HS-27A (cell line): Measurements from ENCODE around the gene CNTN5.
"Not testable (repeated sequence)": the region's sequence is repeated elsewhere in the genome, so short reads cannot be mapped to it uniquely, and the experiment has no call there.

ENCODE experiments used
- DNase-seq: peaks from one replicate; pipeline ENCODE4 v3.0.0-alpha.2; 2012; ENCODE audit warnings: low read depth, missing footprints

Gene CNTN5

DNA sequence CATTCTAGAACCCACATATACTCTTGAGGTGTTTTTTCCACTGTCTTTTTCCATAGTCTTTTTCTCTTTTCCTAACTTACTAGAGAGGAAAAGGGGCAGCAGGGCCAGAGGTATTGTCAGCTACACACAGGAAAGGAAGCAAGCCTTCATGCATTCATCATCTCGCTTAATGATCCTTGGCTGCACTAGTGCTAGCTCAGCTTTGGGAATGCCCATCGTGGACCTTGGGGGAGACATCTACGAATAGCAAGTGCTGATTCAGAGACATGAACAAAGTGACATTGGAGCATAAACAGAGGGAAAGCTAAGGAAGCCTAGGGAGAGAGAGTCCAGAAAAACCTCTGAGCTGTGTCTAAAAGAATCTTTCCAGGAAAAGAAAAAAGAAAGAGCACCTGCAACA lies 1200.1 kb downstream of the CNTN5 start:
- no peak for DNase-seq

DNA sequence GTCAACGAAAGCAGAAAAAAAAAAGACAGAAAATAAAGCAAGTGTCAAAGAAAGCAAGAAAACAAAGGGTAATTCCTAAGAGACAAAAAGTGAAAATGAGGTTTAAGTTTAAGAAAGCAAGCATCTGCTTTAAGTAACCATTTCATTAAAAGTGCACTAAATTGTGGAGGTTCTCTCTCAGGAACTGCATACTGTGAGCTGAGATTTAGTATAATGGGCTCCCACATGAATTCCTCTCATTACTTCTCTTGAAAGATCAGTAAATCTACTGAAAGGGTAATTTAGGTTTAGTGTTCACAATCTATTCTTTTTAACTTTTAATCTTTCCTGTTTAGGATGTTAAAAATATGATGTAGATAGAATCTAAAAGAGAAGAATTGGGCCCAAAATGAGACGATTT lies 1201.0 kb downstream of the CNTN5 start:
- DNase-seq, result no peak

DNA sequence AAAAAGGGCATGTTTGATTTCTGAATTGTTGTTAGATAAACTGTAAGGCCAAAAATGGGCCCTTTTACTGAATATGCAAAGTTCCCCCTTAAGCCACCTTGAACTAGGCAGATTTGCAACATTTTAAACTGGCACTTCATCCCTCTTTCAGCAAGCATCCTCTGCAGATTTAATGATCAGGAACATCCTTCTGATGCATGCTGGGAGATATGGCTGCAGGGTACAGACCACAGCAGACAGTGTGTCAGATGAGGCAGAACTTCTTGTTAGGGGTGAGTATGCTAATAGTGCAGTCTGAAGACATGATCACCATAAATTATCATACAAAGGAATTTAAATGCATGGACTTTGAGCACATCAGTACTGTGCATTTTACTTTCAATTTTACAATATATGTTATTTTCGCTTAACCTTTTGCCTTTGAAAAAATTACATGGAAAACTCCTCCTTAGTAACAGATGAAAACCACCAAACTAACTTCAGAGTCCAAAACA lies 1203.8 kb downstream of the CNTN5 start:
- no peak for DNase-seq

DNA sequence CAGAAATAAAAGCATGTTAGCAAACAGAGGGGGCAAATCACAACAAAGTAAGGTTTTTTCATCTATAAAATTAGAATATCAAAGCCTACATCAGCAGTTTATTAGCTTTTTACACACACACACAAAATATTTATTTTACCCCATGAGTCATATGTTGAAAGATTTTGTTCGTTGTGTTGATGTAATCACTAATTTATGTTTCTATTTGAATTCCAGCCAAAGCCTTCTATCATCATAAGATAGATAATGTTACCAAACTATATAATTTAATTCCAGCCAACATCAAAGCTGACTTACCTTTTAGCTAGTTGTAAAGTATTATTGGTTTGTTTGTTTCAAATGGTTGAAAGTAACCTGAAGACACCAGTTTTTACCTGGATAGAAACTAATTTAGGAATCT lies 1208.3 kb downstream of the CNTN5 start:
- no peak for DNase-seq

DNA sequence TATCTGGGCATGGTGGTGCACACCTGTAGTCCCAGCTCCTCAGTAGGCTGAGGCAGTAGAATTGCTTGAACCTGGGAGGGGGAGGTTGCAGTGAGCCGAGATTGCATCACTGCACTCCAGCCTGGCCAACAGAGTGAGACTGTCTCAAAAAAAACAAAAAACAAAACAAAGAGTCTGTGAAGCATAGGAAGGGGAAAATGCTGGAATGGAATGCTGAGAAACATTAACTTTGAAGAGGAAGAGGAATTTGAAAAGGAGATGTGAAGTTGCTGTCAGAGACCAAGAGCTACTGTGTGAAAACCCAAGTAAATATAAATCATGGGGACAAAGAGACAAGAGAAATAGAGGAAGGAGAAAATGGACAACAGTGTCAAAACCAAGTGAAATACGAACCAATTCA lies 1211.3 kb downstream of the CNTN5 start:
- no peak for DNase-seq

DNA sequence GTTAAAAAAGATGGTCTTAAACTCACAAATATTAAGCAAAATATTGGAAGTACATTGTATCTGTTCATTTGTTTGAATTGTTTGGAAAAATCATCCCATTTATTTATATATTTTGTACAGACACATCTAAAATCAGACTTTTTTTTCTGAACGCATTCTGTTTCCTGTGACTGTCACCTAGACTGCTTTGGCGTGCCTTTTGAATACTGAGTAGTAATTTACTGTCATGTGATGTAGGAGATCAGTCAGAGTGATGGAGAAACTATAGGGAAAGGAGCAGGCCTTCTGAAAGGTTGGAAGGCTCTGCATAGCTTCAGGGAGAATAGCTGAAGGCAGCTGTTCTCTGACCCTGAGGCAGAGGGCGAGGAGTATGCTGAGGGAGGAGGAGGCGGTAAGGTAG lies 1214.3 kb downstream of the CNTN5 start:
- DNase-seq, result no peak

DNA sequence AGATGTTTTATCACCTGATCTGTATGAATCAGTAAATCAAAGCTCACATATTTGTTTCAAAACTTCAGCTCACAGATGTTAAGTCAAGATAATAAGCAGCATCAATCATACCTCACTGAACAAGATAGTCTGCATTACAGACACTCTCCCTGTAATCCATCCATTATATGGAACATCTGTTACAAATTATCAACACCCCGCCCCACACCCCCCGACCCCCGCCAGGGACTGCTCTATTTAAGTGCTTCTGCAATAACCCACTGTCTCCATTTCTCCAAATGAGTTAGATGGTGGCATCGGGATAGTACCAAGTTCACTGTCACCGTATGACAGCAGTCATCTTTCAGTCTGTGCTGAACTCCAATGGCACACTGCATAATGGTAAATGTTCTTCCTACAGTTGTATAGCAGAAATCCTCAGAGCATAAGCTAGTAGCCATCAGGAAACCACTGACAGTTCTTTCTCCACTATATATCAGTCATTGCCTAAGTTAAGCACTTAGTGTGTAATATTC lies 1219.3 kb downstream of the CNTN5 start:
- no peak for DNase-seq

DNA sequence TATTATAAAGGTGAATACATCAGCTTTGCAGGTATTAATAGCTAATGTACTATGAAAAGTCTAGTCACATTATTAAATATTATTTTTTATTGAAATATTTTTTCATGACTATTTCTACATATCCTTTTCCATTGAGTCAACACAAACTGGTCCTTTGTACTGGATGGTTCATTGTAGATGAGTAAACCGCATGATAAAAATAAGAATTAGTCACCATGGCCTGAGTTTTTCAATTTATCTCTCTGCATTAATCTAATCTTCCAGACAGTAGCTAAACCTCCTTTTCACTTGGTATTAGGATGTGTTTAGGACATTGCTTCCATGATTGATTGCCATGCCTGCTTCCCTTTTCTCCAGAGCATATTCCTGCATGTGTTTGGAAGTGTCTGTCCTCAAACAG lies 1227.0 kb downstream of the CNTN5 start:
- no peak for DNase-seq

DNA sequence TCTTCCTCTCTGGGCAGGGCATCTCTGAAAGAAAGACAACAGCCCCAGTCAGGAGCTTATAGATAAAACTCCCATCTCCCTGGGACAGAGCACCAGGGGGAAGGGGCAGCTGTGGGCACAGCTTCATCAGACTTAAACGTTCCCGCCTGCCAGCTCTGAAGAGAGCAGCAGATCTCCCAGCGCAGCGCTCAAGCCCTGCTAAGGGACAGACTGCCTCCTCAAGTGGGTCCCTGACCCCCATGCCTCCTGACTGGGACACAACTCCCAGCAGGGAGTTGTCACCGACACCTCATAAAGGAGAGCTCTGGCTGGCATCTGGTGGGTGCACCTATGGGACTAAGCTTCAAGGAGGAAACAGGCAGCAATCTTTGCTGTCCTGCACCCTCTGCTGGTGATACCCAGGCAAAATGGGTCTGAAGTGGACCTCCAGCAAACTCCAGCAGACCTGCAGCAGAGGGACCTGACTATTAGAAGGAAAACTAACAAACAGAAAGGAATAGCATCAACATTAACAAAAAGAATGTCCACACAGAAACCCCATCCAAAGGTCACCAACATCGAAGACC lies 1236.6 kb downstream of the CNTN5 start:
- DNase-seq, result not testable (repeated sequence)

DNA sequence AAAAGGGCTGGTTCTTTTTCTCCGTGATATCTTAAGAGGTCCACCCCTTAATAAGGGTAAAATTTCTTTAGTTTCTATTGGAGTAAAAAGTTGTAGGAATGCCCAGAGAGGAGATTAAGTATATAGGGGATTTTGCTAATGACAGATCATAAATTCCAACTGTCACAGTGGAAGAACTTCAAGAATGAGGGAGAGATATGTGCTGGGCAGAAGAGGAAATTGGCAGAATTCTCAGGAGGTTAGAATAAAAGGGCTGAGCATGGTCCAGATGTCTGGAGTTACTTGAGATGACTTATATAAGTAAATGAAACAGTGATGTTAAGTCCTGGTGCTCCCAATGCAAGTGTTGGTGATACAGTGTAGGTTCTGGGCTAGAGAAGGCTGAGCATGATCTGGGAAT lies 1248.8 kb downstream of the CNTN5 start:
- no peak for DNase-seq

DNA sequence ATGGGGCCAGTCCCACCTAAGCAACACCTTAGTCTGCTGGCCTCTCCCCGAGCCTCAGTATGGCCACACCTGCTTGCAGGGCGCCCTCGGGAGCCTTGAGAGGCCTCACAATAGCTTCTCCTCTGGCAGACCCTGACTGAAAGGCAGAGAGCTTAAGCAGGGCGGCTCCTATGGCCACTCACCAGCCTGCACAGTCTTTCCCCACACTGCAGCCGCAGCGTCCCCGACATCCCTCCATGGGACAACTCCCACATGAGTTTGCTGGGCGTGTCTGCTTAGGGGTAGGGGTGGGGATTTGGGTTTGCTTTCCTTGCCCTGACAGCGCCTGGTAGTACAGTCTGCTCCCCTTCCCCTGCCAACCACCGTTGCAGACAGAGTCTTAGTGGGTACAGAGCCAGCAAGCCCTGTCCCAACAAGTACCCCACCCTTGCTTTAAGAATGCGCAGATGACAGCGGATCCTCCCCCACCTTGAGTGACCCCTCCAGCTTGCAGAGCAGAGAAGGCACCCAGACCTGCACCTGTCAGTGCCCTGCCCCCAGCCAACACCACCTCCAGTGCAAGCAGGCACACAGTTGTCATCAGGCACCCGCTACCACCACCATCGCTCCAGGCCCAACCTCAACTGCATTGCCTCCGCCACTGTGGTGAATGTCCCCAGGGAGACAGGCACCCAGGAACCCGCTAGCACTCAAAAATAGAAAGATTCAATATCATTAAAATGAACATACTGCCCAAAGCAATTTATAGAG lies 1252.5 kb downstream of the CNTN5 start:
- no peak for DNase-seq

DNA sequence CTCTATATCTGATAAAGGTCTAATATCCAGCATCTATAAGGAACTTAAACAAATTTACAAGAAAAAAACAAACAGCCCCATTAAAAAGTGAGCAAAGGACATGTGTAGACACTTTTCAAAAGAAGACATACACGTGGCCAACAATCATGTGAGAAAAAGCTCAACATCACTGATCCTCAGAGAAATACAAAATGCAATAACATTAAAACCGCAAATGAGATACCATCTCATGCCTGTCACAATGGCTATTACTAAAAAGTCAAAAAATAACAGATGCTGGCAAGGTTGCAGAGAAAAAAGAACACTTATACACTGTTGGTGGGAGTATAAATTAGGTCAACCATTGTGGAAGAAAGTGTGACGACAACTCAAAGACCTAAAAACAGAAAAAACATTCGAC lies 1253.7 kb downstream of the CNTN5 start:
- not testable (repeated sequence) for DNase-seq

DNA sequence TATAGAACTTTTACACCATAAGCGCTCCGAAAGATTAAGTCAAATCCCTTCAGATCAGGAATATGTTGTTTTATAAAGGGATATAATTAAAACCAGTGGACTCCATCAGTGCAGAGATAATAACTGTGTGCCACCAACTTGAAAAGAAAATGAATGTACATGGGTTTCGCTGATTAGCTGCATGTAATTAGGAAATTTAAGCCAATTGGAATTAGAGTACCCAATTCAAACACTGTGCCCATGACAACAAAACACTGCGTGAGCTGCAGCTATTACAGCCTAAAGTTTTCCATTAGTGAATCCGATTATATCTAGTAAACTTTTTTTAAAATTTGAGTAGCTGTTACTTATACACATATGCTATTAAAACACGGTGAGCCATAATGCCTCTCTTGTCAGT lies 1274.0 kb downstream of the CNTN5 start:
- no peak for DNase-seq

DNA sequence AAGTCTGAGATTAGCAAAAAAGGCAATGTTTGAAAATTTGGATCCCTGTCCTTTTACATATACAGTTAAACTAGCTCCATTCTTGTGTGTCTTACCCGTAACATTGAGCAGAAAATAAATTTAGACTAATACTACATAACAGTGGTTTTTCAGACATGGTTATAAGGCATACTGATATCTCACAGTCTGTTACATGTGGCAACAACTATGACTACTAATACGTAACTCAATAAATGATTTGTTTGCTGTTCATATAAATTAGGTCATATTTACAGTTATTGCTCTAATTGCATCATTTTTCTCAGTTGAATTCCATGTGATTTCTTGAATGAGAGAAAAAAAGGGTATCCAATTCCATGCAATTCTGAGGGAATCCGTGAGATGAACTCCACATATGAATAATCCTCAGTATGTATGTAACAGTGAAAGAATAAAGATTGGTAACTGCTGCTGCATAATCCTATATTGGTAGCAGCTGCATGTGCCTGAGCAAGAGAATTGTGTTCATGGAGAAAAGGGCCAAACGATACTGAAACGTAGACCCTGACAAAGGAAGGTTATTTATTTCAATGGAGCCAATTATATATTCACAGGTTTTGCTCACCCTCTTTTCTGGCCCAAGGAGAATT lies 1275.4 kb downstream of the CNTN5 start:
- DNase-seq, result no peak

DNA sequence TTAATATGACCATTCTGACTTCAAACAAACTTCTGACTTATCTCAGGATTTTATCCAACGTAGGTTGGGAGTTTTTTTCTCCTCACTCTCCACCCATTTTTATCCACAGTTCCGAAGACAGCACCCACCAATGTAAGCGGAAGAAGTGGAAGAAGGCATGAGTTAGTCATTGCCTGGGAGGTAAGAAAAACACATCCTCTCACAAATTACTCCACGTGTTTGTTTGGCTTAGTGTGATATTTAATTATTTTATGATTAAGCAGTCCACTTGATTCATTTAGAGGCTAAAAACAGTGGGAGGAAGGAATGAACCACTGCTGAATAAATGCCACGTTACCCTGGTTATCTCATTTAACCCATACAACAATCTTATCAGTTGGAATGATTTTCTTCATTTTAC lies 1276.8 kb downstream of the CNTN5 start:
- DNase-seq, result no peak

DNA sequence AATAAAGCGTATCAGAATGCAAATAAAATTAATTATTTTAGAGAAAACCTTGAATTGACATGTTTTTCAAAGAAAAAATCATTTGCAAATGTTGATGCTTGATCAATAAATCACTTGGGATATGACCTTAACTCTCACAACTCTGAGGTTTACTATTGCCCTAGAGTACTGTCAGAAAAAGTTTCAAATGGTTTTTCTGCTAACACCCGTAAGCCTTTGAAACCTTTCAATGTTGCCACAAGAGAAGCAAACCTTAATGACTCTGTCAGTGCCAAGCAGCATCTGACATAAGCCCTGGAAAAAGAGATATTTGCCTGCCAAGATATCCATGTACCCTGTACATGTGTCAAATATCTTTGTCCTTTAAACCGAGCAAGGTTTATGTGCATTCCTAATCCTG lies 1282.1 kb downstream of the CNTN5 start:
- no peak for DNase-seq

DNA sequence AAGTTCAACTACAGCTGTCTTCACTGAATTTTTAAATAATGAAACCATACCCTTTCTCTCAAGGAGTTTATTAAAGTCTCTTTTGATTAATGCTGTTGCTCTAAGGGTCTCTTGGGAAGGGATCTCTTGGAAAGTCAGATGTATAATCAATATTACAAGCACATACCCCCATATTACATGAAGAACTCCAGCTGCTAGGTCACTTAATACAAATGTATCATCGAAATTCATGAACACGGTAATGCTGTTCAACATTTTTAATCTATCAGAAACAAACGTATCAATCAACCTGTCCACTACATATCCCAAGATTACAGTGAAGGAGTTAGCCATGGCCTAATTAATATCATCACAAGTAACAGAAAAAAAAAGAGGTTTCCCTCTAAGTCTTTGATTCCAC lies 1283.1 kb downstream of the CNTN5 start:
- no peak for DNase-seq

DNA sequence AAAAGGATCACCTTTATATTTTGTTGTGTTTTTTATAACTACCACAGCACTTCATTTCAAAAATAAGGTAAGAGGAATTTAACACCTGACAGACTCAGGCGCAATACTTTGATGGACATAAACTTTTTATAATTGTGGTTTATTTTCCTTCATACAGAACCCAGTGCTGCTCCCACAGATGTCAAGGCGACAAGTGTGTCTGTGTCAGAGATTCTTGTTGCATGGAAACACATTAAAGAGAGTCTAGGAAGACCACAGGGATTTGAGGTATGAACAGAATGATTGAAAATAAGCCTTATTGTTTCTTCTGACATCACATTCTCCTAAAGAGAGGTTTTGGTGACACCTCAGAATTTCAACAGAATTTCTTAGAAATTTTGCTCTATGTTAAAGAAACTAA lies 1287.5 kb downstream of the CNTN5 start:
- DNase-seq, result no peak

DNA sequence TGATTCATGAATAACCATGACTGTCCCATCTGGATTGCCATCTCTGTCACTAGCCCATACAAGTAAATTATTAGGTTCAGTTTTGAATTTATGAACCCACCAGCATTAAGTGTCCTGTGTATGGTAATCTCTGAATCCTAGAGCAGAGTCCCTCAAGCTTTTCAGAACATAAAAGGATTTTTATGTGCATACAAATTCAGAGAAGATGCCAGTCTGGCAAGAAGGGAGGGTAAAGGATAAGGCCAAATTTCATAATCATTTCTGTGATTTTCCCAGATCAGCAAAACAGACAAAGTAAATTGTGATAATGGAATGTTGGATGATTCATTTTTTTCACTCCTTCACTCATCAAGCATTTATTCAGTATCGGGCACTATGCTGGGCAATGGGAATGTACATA lies 1295.2 kb downstream of the CNTN5 start:
- no peak for DNase-seq

DNA sequence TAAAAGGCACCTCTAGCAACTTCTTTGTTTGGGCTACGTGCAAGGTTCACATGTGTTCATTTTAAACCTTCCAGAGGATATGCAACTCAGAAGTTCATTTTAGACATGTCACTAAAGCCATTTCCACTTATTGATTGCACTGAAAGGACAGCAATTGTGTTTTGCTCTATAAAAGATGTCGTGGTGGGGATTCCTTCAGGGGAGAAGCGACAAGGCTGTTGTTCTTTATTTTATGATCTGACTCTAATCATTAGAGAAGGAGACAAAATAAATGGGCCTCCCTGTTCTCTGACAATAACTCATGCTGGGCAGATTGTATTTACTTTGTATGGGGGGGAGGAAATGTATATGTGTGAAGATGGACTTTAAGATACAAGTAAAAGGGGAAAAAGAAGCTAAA lies 1296.2 kb downstream of the CNTN5 start:
- no peak for DNase-seq

DNA sequence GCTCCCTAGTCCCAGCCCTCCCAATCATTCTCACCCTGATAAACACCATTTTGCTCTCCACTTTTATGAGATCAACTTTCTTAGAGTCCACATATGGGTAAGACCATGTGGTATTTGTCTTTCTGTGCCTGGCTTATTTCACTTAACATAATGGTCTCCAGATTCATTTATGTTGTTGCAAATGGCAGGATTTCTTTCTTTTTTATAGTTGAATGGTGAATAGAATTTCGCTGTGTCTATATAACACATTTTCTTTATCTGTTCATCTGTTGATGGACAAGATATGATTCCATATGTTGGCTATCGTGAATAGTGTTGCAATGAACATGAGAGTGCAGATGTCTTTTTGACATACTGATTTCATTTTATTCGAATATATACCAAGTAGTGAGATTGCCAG lies 1298.9 kb downstream of the CNTN5 start:
- no peak for DNase-seq

DNA sequence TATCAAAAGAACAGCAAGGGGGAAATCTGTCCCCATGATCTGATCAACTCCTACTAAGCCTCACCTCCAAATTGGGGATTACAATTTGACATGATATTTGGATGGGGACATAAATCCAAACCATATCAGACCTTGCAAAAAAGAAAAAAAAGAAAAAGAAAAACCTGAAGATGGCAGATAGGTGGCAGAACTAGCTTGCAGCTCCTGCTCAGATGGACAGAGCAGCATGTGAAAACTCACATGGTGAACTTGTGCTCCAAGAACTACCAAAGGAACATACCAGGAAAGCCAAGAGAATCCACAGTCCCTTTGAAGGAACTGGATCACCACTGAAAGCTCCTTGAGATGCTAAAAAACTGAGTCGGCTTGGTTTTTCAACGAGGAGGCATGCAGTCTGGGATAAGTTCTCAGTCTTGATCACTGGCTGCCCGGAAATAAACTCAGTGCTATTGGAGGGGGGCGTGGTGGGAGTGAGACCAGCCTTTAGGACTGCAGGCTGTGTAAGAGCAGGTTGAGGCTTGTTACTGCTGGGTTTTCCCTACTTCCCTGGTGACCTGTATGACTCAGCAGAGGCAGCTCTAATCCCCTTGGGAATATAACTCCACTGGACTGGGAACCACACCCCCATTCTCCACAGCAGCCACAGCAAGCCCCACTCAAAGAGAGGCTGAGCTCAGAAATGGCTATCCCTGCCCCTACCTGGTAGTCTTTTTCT lies 1308.0 kb downstream of the CNTN5 start:
- peak; percentile 0 for DNase-seq

DNA sequence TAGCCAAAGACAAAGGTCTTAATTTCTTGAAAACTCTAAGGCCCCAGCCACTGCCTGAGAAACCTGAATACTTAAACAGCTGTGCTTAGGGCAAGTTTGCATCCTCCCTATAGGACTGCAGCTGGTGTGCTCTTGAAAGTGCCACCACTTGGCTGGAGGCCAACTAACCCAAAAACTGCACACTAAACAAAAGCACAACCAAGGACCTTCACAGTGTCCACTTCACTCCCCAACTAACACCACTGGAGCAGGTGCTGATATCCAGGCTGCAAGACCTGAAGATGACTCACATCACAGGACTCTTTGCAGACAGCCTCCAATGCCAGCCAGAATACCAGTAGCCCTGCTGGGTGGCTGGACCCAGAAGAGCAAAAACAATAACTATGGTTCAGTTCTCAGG lies 1308.6 kb downstream of the CNTN5 start:
- DNase-seq, result peak; percentile 1
